Loucy (cell line): Measurements from ENCODE around the gene APC.

ENCODE experiments used
- H2AFZ ChIP-seq: fragments of 200-600 bp; sonication (generic); 2 replicates; pipeline ENCODE4 v1.6.0; 2016; ENCODE audit warnings: antibody characterized with exemption, mild to moderate bottlenecking, low read length, moderate library complexity
- H3F3A ChIP-seq: fragments of 200-600 bp; 2 replicates; pipeline ENCODE4 v1.6.0; 2016; ENCODE audit warnings: antibody characterized with exemption, low read depth, mild to moderate bottlenecking
- H3K27me3 ChIP-seq: fragments of 200-600 bp; sonication (generic); 2 replicates; pipeline ENCODE4 v1.6.1; 2014; ENCODE audit warnings: low read length, mild to moderate bottlenecking; ENCODE audit not compliant: insufficient read depth, poor library complexity, severe bottlenecking
- H3K36me3 ChIP-seq: fragments of 200-600 bp; sonication (generic); 2 replicates; pipeline ENCODE4 v1.6.1; 2016; ENCODE audit warnings: low read length; ENCODE audit not compliant: insufficient read depth
- H3K4me1 ChIP-seq: fragments of 200-600 bp; sonication (generic); 2 replicates; pipeline ENCODE4 v1.5.1; 2014; ENCODE audit warnings: low read length, mild to moderate bottlenecking; ENCODE audit not compliant: insufficient read depth, poor library complexity, severe bottlenecking
- H3K4me2 ChIP-seq: fragments of 200-600 bp; sonication (generic); 2 replicates; pipeline ENCODE4 v1.6.0; 2014; ENCODE audit warnings: antibody characterized with exemption, low read length, low read depth, mild to moderate bottlenecking; ENCODE audit not compliant: poor library complexity, severe bottlenecking
- H3K4me3 ChIP-seq: fragments of 200-600 bp; sonication (generic); 2 replicates; pipeline ENCODE4 v1.5.1; 2014; ENCODE audit warnings: low read length, mild to moderate bottlenecking, mixed read lengths; ENCODE audit not compliant: poor library complexity, severe bottlenecking
- H3K79me2 ChIP-seq: fragments of 200-600 bp; sonication (generic); 2 replicates; pipeline ENCODE4 v1.6.1; 2014; ENCODE audit warnings: low read length; ENCODE audit not compliant: insufficient read depth
- H3K9ac ChIP-seq: fragments of 200-600 bp; sonication (generic); 2 replicates; pipeline ENCODE4 v1.6.0; 2014; ENCODE audit warnings: mild to moderate bottlenecking, low read depth, low read length, moderate library complexity; ENCODE audit not compliant: poor library complexity, severe bottlenecking
- H3K9me2 ChIP-seq: fragments of 200-600 bp; sonication (generic); replicated peaks from 2 replicates; pipeline ENCODE4 v1.6.1; 2016; ENCODE audit warnings: low read depth, low read length, mixed read lengths
- H3K9me3 ChIP-seq: fragments of 200-600 bp; sonication (generic); 2 replicates; pipeline ENCODE4 v1.6.1; 2014; ENCODE audit warnings: mild to moderate bottlenecking, antibody characterized with exemption, low read length, low read depth; ENCODE audit not compliant: insufficient read depth
- H4K20me1 ChIP-seq: fragments of 200-600 bp; sonication (generic); 2 replicates; pipeline ENCODE4 v1.6.0; 2014; ENCODE audit warnings: antibody characterized with exemption, low read length, mild to moderate bottlenecking; ENCODE audit not compliant: insufficient read depth, poor library complexity, severe bottlenecking
- EZH2phosphoT487 ChIP-seq: fragments of 200-600 bp; IDR thresholded peaks from 2 replicates; pipeline ENCODE4 v1.6.1; 2018; ENCODE audit warnings: antibody characterized with exemption, mild to moderate bottlenecking, moderate library complexity, borderline replicate concordance
- TF ChIP-seq, protein P1 (sequence below): fragments of 200-600 bp; sonication (generic); conservative IDR thresholded peaks from 2 replicates; pipeline ENCODE4 v1.5.1; 2014; ENCODE audit warnings: mild to moderate bottlenecking, antibody characterized with exemption, low read length

Gene APC

DNA sequence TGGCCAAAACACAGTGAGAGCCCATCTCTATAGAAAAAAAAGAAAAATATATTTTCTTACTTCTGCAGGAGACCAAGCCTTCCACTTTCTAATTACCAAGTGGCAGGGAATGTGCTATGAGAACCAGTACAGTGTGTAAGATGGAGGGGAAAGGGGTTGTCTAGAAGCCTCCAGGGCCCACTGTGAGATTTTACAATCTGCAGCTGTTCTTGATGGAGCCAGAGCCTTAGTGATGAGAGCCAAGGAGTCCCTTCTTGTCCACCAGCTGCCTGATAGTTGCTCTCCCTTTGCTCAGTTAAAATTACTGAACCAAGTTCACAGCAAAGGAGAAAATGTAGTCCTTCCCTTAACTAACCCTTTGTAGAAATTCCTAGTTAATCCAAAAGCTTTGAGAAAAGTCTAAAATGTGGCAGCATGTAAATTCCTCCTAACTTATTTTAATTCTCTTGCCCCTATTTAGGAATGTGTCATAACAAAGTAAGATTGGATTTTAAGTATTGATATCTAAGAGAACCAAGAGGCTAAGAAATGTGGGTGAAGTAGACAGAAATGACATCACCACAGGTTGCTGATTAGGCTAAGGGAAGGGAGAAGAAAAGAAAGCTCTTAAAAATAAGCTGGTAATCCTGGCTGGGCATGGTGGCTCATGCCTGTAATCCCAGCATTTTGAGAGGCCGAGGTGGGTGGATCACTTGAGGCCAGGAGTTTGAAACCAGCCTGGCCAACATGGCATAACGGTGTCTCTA, 142.7 kb downstream of the APC start:
- Histone ChIP-seq H4K20me1 (no peaks in the 10 kb centered on the region), H3K36me3 (peaks cover 21% of the 10 kb centered on the region; the same call in 1 of the 2 replicates), H2AFZ (no peak overlapping the region), H3K27me3 (no peaks in the 10 kb centered on the region), H3K79me2 (no peaks in the 10 kb centered on the region), H3K9me3 (no peaks in the 10 kb centered on the region), H3K4me1 (peaks cover 8% of the 10 kb centered on the region), H3K9me2 (no peaks in the 10 kb centered on the region), H3K9ac (no peak overlapping the region), H3K4me2 (no peak overlapping the region), H3F3A (peaks cover 3% of the 10 kb centered on the region; the same call in 1 of the 2 replicates), H3K4me3 (no peak overlapping the region)
- TF ChIP-seq, protein P1, sequence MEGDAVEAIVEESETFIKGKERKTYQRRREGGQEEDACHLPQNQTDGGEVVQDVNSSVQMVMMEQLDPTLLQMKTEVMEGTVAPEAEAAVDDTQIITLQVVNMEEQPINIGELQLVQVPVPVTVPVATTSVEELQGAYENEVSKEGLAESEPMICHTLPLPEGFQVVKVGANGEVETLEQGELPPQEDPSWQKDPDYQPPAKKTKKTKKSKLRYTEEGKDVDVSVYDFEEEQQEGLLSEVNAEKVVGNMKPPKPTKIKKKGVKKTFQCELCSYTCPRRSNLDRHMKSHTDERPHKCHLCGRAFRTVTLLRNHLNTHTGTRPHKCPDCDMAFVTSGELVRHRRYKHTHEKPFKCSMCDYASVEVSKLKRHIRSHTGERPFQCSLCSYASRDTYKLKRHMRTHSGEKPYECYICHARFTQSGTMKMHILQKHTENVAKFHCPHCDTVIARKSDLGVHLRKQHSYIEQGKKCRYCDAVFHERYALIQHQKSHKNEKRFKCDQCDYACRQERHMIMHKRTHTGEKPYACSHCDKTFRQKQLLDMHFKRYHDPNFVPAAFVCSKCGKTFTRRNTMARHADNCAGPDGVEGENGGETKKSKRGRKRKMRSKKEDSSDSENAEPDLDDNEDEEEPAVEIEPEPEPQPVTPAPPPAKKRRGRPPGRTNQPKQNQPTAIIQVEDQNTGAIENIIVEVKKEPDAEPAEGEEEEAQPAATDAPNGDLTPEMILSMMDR: no peak
- TF ChIP-seq EZH2phosphoT487: no peak

DNA sequence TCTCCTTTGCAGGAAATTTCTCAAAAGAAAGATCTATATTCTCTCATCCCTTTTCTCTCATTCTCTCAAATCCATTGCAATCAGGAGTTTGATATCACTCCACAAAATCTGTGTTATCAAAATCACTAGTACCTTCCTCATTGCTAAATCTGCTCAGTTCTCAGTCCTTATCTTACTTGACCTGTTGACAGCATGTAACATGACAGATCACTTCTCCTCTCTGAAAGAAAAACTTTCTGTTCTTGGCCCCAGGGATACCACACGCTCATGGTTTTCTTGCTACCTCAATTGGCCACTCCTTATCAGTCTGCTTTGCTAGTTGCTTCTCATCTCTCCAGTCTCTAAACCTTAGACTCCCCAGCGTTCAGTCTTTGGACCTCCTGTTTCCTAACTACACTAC, 145.5 kb downstream of the APC start:
- peaks cover 18% of the 10 kb centered on the region for H3K4me1 ChIP-seq

DNA sequence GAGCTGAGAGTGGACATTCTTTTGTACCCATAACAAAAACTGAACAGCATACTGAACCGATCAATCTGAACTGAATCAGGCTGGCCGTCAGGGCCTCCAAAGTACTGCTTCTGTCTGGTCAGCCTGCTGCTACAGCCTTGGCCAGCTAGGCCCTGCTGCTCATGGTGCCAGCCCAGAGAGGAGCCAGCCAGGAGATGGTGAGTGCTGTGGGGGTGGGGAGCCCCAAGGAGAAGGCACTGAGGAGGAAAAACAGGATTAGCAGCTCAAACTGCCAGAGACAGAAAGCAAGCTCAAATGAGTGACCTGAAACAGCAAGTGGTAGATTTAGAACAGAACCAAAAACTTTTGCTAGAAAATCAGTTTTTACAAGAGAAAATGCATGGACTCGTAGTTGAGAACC, 147.3 kb downstream of the APC start:
- no peak overlapping the region for H3K4me3 ChIP-seq
- no peak for TF ChIP-seq EZH2phosphoT487
- TF ChIP-seq, protein P1: no peak
- H3K36me3 ChIP-seq: peaks cover 14% of the 10 kb centered on the region; the same call in 1 of the 2 replicates

More for the DNA sequence above, 145.5 kb downstream of the APC start:
- peaks cover 3% of the 10 kb centered on the region; the same call in 1 of the 2 replicates for H3F3A ChIP-seq
- no peaks in the 10 kb centered on the region for H3K9me3 ChIP-seq
- no peak overlapping the region for H3K4me3 ChIP-seq
- no peak overlapping the region for H3K4me2 ChIP-seq
- H2AFZ ChIP-seq: no peak overlapping the region
- H3K36me3 ChIP-seq: peaks cover 19% of the 10 kb centered on the region; the same call in 1 of the 2 replicates
- no peaks in the 10 kb centered on the region for H4K20me1 ChIP-seq
- H3K79me2 ChIP-seq: no peaks in the 10 kb centered on the region
- H3K9me2 ChIP-seq: no peaks in the 10 kb centered on the region
- no peaks in the 10 kb centered on the region for H3K27me3 ChIP-seq
- no peak overlapping the region for H3K9ac ChIP-seq
- TF ChIP-seq, protein P1: no peak
- no peak for TF ChIP-seq EZH2phosphoT487

More for the DNA sequence above, 147.3 kb downstream of the APC start:
- H3K9ac ChIP-seq: no peak overlapping the region
- no peaks in the 10 kb centered on the region for H3F3A ChIP-seq
- H3K9me2 ChIP-seq: no peaks in the 10 kb centered on the region
- H3K4me1 ChIP-seq: peaks cover 10% of the 10 kb centered on the region
- H3K79me2 ChIP-seq: no peaks in the 10 kb centered on the region
- no peak overlapping the region for H3K4me2 ChIP-seq
- no peaks in the 10 kb centered on the region for H4K20me1 ChIP-seq
- H3K27me3 ChIP-seq: no peaks in the 10 kb centered on the region
- H3K9me3 ChIP-seq: no peaks in the 10 kb centered on the region
- no peak overlapping the region for H2AFZ ChIP-seq
